Measurements from ENCODE around the gene C11orf65. TPM values are rescaled to one million over a fixed set of nuclear protein-coding genes. Genes with fewer than 3 reads are reported as not detected.
"Not testable (repeated sequence)": the region's sequence is repeated elsewhere in the genome, so short reads cannot be mapped to it uniquely, and the experiment has no call there.

The C11orf65 gene
- total and polyA plus RNA-seq, 5 donors = 0.44 to 1.0 (median 0.64) TPM

DNA sequence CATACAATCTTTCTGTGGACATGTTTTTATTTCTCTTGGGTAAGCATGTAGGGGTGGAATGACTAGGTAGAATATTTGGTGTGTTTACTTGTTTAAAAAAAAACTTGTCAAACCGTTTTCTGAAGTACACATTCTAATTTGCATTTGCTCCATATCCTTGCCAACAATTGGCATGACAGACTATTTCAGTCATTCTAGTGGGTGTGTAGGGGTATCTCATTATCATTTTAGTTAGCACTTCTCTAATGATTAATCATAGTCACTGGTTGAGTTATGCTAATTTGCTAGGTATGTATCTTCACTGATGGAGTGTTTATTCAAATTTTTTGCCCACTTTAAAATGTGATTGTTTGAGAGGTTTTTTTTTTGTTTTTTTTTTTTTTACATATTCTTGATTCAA, 64.3 kb downstream of the C11orf65 start:
- intact Hi-C loops (cut with DNase I) = no loop called here
- no peak for ATAC-seq
- WGBS = 71% methylated on average over 1 of the region's 1 CpG

GRCh38 chr11:108402241-108402640, 65.1 kb downstream of the C11orf65 start:
- Histone ChIP-seq H3K27ac (ENCODE audit: low read length) (no peak overlapping the region), H3K4me3 (ENCODE audit: low read length) (no peak overlapping the region), H3K27me3 (ENCODE audit: control insufficient read depth, insufficient read depth) (no peaks in the 10 kb centered on the region), H3K4me1 (ENCODE audit: control insufficient read depth, insufficient read depth, low read length) (no peaks in the 10 kb centered on the region), H3K9me3 (ENCODE audit: control insufficient read depth, low read length) (no peaks in the 10 kb centered on the region)
- intact Hi-C loops (cut with DNase I) = no loop called here
- DNase-seq (no peak), ATAC-seq (no peak)
- WGBS = 94% methylated on average over 1 of the region's 1 CpG

More for the DNA sequence above, 64.3 kb downstream of the C11orf65 start:
- no peak for DNase-seq
- Histone ChIP-seq H3K4me1 (ENCODE audit: control insufficient read depth, insufficient read depth, low read length) (no peaks in the 10 kb centered on the region), H3K4me3 (ENCODE audit: low read length) (no peak overlapping the region), H3K27me3 (ENCODE audit: control insufficient read depth, insufficient read depth) (no peaks in the 10 kb centered on the region), H3K9me3 (ENCODE audit: control insufficient read depth, low read length) (no peaks in the 10 kb centered on the region), H3K27ac (ENCODE audit: low read length) (no peak overlapping the region)

DNA sequence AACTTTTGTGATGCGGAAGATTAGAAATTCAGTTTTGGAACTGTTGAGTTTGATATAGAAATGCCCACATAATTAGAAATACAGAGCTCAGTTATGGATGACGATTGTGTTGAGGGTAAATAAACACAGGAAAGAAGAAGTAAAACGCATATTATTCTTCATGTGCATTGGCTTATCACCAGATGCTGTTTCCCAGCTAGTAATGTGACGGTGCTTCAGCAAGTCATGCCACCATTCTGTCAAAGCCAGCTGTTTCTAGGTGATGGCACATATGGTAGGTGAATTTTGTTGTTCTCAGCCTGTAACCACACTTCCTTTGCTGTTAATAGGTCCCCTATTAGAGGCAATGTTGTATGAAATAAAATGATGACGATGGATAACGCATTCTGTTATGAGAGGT, 68.9 kb downstream of the C11orf65 start:
- WGBS = 82% methylated on average over 6 of the region's 6 CpGs
- no peaks in the 10 kb centered on the region for H3K4me1 ChIP-seq (ENCODE audit: control insufficient read depth, insufficient read depth, low read length)
- intact Hi-C loops (cut with DNase I) = no loop called here
- DNase-seq (no peak), ATAC-seq (no peak)
- no peaks in the 10 kb centered on the region for H3K9me3 ChIP-seq (ENCODE audit: control insufficient read depth, low read length)
- no peaks in the 10 kb centered on the region for H3K27me3 ChIP-seq (ENCODE audit: control insufficient read depth, insufficient read depth)
- no peak overlapping the region for H3K4me3 ChIP-seq (ENCODE audit: low read length)
- H3K27ac ChIP-seq (ENCODE audit: low read length) = no peak overlapping the region

GRCh38 chr11:108396672-108397071, 70.7 kb downstream of the C11orf65 start:
- H3K9me3 ChIP-seq (ENCODE audit: control insufficient read depth, low read length); intact Hi-C loops (cut with DNase I); H3K27ac ChIP-seq (ENCODE audit: low read length); H3K27me3 ChIP-seq (ENCODE audit: control insufficient read depth, insufficient read depth); H3K4me1 ChIP-seq (ENCODE audit: control insufficient read depth, insufficient read depth, low read length); H3K4me3 ChIP-seq (ENCODE audit: low read length); DNase-seq; ATAC-seq: not testable (repeated sequence)
- WGBS = 95% methylated on average over 6 of the region's 6 CpGs

GRCh38 chr11:108394744-108395284, 72.5 kb downstream of the C11orf65 start:
- WGBS = 71% methylated on average over 4 of the region's 4 CpGs

GRCh38 chr11:108393046-108393445, 74.3 kb downstream of the C11orf65 start:
- 43% methylated on average over 1 of the region's 1 CpG for WGBS
- no peak overlapping the region for H3K4me3 ChIP-seq (ENCODE audit: low read length)
- no peaks in the 10 kb centered on the region for H3K9me3 ChIP-seq (ENCODE audit: control insufficient read depth, low read length)
- no peaks in the 10 kb centered on the region for H3K4me1 ChIP-seq (ENCODE audit: control insufficient read depth, insufficient read depth, low read length)
- DNase-seq = no peak
- ATAC-seq = no peak
- intact Hi-C loops (cut with DNase I) = no loop called here
- no peaks in the 10 kb centered on the region for H3K27me3 ChIP-seq (ENCODE audit: control insufficient read depth, insufficient read depth)
- H3K27ac ChIP-seq (ENCODE audit: low read length) = no peak overlapping the region

More at GRCh38 chr11:108394744-108395284, 72.5 kb downstream of the C11orf65 start:
- no peaks in the 10 kb centered on the region for H3K4me1 ChIP-seq (ENCODE audit: control insufficient read depth, insufficient read depth, low read length)
- no peak overlapping the region for H3K4me3 ChIP-seq (ENCODE audit: low read length)
- intact Hi-C loops (cut with DNase I) = no loop called here
- H3K27me3 ChIP-seq (ENCODE audit: control insufficient read depth, insufficient read depth) = no peaks in the 10 kb centered on the region
- no peaks in the 10 kb centered on the region for H3K9me3 ChIP-seq (ENCODE audit: control insufficient read depth, low read length)
- ATAC-seq = no peak
- no peak overlapping the region for H3K27ac ChIP-seq (ENCODE audit: low read length)
- no peak for DNase-seq

DNA sequence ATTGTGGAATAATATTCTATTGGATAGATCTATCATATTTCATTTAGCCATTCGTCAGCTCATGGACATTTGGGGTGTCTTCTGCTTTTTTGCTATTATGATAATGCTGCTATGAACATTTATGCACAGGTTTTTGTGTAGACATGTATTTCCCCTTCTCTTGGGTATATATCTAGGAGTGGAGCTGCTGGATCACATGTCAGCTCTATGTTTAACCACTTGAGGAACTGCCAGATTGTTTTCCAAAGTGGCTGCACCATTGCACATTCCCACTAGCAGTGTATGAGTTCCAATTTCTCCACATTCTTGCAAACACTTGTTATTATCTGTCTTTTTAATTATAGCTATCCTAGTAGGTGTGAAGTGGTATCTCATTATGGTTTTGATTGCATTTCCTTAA, 75.0 kb downstream of the C11orf65 start:
- no peak for DNase-seq
- intact Hi-C loops (cut with DNase I) = no loop called here
- Histone ChIP-seq H3K9me3 (ENCODE audit: control insufficient read depth, low read length) (no peaks in the 10 kb centered on the region), H3K27me3 (ENCODE audit: control insufficient read depth, insufficient read depth) (no peaks in the 10 kb centered on the region), H3K4me1 (ENCODE audit: control insufficient read depth, insufficient read depth, low read length) (no peaks in the 10 kb centered on the region), H3K27ac (ENCODE audit: low read length) (no peak overlapping the region), H3K4me3 (ENCODE audit: low read length) (no peak overlapping the region)
- WGBS = 75% methylated on average over 1 of the region's 1 CpG
- no peak for ATAC-seq

GRCh38 chr11:108388576-108388975, 78.8 kb downstream of the C11orf65 start:
- intact Hi-C loops (cut with DNase I) = no loop called here
- Histone ChIP-seq H3K4me1 (ENCODE audit: control insufficient read depth, insufficient read depth, low read length) (no peaks in the 10 kb centered on the region), H3K9me3 (ENCODE audit: control insufficient read depth, low read length) (no peaks in the 10 kb centered on the region), H3K27ac (ENCODE audit: low read length) (no peak overlapping the region), H3K27me3 (ENCODE audit: control insufficient read depth, insufficient read depth) (no peaks in the 10 kb centered on the region), H3K4me3 (ENCODE audit: low read length) (no peak overlapping the region)
- ATAC-seq (no peak), DNase-seq (no peak)
- WGBS = 83% methylated on average over 5 of the region's 5 CpGs

GRCh38 chr11:108373505-108373904, 93.8 kb downstream of the C11orf65 start:
- H3K27ac ChIP-seq (ENCODE audit: low read length); H3K27me3 ChIP-seq (ENCODE audit: control insufficient read depth, insufficient read depth); H3K4me3 ChIP-seq (ENCODE audit: low read length); H3K4me1 ChIP-seq (ENCODE audit: control insufficient read depth, insufficient read depth, low read length); H3K9me3 ChIP-seq (ENCODE audit: control insufficient read depth, low read length); ATAC-seq; DNase-seq; intact Hi-C loops (cut with DNase I): not testable (repeated sequence)
- 95% methylated on average over 24 of the region's 24 CpGs for WGBS

GRCh38 chr11:108370990-108371389, 96.3 kb downstream of the C11orf65 start:
- Histone ChIP-seq H3K27ac (ENCODE audit: low read length) (no peak overlapping the region), H3K4me1 (ENCODE audit: control insufficient read depth, insufficient read depth, low read length) (no peaks in the 10 kb centered on the region), H3K4me3 (ENCODE audit: low read length) (no peak overlapping the region), H3K27me3 (ENCODE audit: control insufficient read depth, insufficient read depth) (no peaks in the 10 kb centered on the region), H3K9me3 (ENCODE audit: control insufficient read depth, low read length) (no peaks in the 10 kb centered on the region)
- WGBS = 73% methylated on average over 5 of the region's 5 CpGs
- DNase-seq (no peak), ATAC-seq (no peak)
- intact Hi-C loops (cut with DNase I) = no loop called here

GRCh38 chr11:108370315-108370714, 97.0 kb downstream of the C11orf65 start:
- ATAC-seq (no peak), DNase-seq (no peak)
- H3K9me3 ChIP-seq (ENCODE audit: control insufficient read depth, low read length) = no peaks in the 10 kb centered on the region
- intact Hi-C loops (cut with DNase I) = no loop called here
- no peak overlapping the region for H3K27ac ChIP-seq (ENCODE audit: low read length)
- H3K27me3 ChIP-seq (ENCODE audit: control insufficient read depth, insufficient read depth) = no peaks in the 10 kb centered on the region
- no peak overlapping the region for H3K4me3 ChIP-seq (ENCODE audit: low read length)
- H3K4me1 ChIP-seq (ENCODE audit: control insufficient read depth, insufficient read depth, low read length) = no peaks in the 10 kb centered on the region

- Histone ChIP-seq H3K27me3 (ENCODE audit: control insufficient read depth, insufficient read depth) (no peaks in the 10 kb centered on the region), H3K4me1 (ENCODE audit: control insufficient read depth, insufficient read depth, low read length) (no peaks in the 10 kb centered on the region), H3K27ac (ENCODE audit: low read length) (no peak overlapping the region), H3K4me3 (ENCODE audit: low read length) (no peak overlapping the region), H3K9me3 (ENCODE audit: control insufficient read depth, low read length) (no peaks in the 10 kb centered on the region)
- peak; percentile 65 to 67 for ATAC-seq
- peak in 2 of 3 donors; percentile 16 to 55 for DNase-seq
- intact Hi-C loops (cut with DNase I) = no loop called here
- WGBS = 57% methylated on average over 5 of the region's 5 CpGs
Measured at GRCh38 chr11:108369064-108369463, 98.3 kb downstream of the C11orf65 start.

All from right cardiac atrium (tissue), 5 donors.